ENCODE results near the gene HCN1.

GRCh38 chr5:45277860-45278259 lies 418.3 kb downstream of the HCN1 start:
- TF ChIP-seq CTCF (IDR thresholded peaks at IDR 0.05; ENCODE audit: low read depth, low read length, poor library complexity, severe bottlenecking) (no peak), EZH2phosphoT487 (IDR thresholded peaks at IDR 0.05; ENCODE audit: borderline replicate concordance, low read length) (no peak)
